ENCODE measurements around the gene CRY1. TPM values are rescaled to one million over a fixed set of nuclear protein-coding genes. Genes with fewer than 3 reads are reported as not detected.
A peak's percentile ranks its signal among the peaks of the same experiment; 100 is the strongest.

CRY1 gene
- total RNA-seq, 2 experiments from 2014 or later = 70.7 to 77.4 TPM

DNA sequence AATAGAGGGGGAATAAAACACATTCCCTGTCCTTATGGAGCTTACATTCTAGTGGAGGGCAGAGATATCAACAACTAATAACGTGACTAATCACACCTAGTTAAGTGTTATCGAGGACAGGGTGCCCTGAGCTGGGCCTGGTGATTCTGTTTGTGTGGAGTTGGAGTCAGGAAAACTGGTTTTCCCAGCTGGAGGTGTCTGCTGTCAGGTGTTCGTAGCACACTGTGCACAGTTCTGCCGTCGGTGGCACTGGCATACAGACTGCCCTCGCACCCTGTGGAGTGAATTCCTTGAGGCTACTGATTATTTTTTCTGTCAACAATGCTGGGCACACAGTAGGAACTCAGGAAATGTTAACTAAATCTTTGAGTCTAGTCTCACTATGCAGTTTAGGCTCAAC, 105.5 kb downstream of the CRY1 start:
- ChIA-PET CTCF (interaction anchor here (0.9 to 1.2 kb wide), 3 partner anchors 9 to 117 kb away, joined by 3 to 4 read pairs (median 4); no protein-coding TSS in a partner anchor), POLR2A (interaction anchor here (0.5 to 2.8 kb wide), 3 partner anchors 32 to 40 kb away, joined by 4 to 26 read pairs (median 4); partner anchors contain the start of gene TMEM263)
- no peak for ATAC-seq (ENCODE audit: poor library complexity)
- Mint-ChIP-seq H3K36me3 (ENCODE audit: low read depth) (peaks cover 13% of the 10 kb centered on the region), H3K4me3 (peak overlapping the region; percentile 97), H3K9me3 (no peaks in the 10 kb centered on the region), H3K4me1 (ENCODE audit: low read depth) (peaks cover 47% of the 10 kb centered on the region), H3K27me3 (no peaks in the 10 kb centered on the region), H3K27ac (peak overlapping the region; percentile 78)
- Histone ChIP-seq H3K27me3 (ENCODE audit: control insufficient read depth in 1 of 2, insufficient read depth in 2 of 2, low read length in 2 of 2) (no peaks in the 10 kb centered on the region), H3K4me3 (ENCODE audit: low read length) (no peak overlapping the region), H3K4me1 (ENCODE audit: insufficient read depth, low read length) (peaks cover 27% of the 10 kb centered on the region), H3K9me3 (ENCODE audit: control insufficient read depth in 1 of 2, insufficient read depth in 1 of 2, low read length in 2 of 2) (no peaks in the 10 kb centered on the region), H3K36me3 (ENCODE audit: insufficient read depth, low read length) (no peaks in the 10 kb centered on the region), H3K27ac (ENCODE audit: low read depth in 1 of 2, low read length in 2 of 2) (no peak overlapping the region)
- no peak for DNase-seq
- intact Hi-C loops (cut with DNase I, micrococcal nuclease) = loop anchor here (1.0 to 10.0 kb wide), 3 partner anchors 31 to 767 kb away; no protein-coding TSS in a partner anchor
- TF ChIP-seq, protein P1, sequence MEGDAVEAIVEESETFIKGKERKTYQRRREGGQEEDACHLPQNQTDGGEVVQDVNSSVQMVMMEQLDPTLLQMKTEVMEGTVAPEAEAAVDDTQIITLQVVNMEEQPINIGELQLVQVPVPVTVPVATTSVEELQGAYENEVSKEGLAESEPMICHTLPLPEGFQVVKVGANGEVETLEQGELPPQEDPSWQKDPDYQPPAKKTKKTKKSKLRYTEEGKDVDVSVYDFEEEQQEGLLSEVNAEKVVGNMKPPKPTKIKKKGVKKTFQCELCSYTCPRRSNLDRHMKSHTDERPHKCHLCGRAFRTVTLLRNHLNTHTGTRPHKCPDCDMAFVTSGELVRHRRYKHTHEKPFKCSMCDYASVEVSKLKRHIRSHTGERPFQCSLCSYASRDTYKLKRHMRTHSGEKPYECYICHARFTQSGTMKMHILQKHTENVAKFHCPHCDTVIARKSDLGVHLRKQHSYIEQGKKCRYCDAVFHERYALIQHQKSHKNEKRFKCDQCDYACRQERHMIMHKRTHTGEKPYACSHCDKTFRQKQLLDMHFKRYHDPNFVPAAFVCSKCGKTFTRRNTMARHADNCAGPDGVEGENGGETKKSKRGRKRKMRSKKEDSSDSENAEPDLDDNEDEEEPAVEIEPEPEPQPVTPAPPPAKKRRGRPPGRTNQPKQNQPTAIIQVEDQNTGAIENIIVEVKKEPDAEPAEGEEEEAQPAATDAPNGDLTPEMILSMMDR (IDR thresholded peaks at IDR 0.05) = no peak

DNA sequence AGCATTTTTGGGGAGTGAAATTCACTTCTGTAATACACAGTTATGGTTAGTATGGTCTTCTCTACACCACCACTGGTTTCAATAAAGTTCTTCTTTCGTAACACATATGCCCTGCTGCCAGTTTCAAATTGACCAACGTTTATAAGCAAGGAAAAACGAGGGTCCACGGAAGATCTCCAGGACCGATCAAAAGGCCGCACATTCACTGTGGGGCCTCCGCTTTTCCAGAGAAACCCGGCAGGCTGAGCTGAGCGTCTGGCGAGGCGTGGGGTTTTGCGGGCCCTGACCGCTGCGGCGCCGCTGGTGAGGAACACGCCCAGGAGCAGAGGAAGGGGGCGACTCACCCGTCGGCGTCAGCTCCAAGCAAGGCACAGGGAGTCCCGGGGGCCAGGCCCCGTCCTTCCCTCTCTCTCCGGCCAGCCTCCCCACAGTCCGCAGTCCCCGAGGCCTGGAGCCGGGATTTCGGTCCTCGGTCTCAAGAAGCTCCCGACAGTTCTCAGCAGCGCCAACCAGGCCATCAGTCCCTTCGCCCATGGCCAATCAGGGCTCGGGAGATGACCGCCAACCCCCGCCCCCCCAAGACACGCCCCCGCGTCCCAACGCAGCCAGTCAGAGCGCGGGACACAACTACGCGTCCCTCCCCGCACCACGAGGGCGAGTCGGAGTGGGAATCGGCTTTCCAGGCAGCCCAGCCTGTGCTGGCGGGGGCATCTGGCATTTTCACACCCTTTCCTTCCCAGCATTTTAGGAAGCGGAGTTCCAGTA, 106.5 kb downstream of the CRY1 start, which contains the start of gene MTERF2:
TSS of gene MTERF2 (minus strand) at position 522 of the 765 bp plus-strand sequence. CDS start 8,432 bp downstream, outside the sequence.
- intact Hi-C loops (cut with DNase I, micrococcal nuclease) = loop anchor here (1.0 to 10.0 kb wide), 3 partner anchors 30 to 768 kb away; no protein-coding TSS in a partner anchor
- no peaks in the 10 kb centered on the region for H3K36me3 ChIP-seq (ENCODE audit: insufficient read depth, low read length)
- H3K4me1 Mint-ChIP-seq (ENCODE audit: low read depth) = peaks cover 50% of the 10 kb centered on the region
- H3K4me3 ChIP-seq (ENCODE audit: low read length) = peak within 1 kb of the TSS; percentile 87
- peak within 1 kb of the TSS; percentile 97 for H3K4me3 Mint-ChIP-seq
- no peaks in the 10 kb centered on the region for H3K9me3 Mint-ChIP-seq
- peak within 1 kb of the TSS in 1 of 2 donors; percentile 41 for H3K27ac ChIP-seq (ENCODE audit: low read depth in 1 of 2, low read length in 2 of 2)
- ATAC-seq (ENCODE audit: poor library complexity) (peak; percentile 94), DNase-seq (peak; percentile 61 to 91 (median 71))
- peaks cover 27% of the 10 kb centered on the region for H3K4me1 ChIP-seq (ENCODE audit: insufficient read depth, low read length)
- ChIA-PET CTCF (interaction anchor here (1.2 to 2.0 kb wide), 3 partner anchors 8 to 33 kb away, joined by 3 to 5 read pairs (median 3); partner anchors contain the start of gene TMEM263), POLR2A (interaction anchor here (0.5 to 2.8 kb wide), 7 partner anchors 29 to 685 kb away, joined by 3 to 26 read pairs (median 3); partner anchors contain the start of gene TMEM263)
- no peaks in the 10 kb centered on the region for H3K9me3 ChIP-seq (ENCODE audit: control insufficient read depth in 1 of 2, insufficient read depth in 1 of 2, low read length in 2 of 2)
- H3K36me3 Mint-ChIP-seq (ENCODE audit: low read depth) = peaks cover 13% of the 10 kb centered on the region
- no peaks in the 10 kb centered on the region for H3K27me3 ChIP-seq (ENCODE audit: control insufficient read depth in 1 of 2, insufficient read depth in 2 of 2, low read length in 2 of 2)
- TF ChIP-seq, protein P1 (IDR thresholded peaks at IDR 0.05) = no peak
- H3K27me3 Mint-ChIP-seq = no peaks in the 10 kb centered on the region
- peak within 1 kb of the TSS; percentile 78 for H3K27ac Mint-ChIP-seq

DNA sequence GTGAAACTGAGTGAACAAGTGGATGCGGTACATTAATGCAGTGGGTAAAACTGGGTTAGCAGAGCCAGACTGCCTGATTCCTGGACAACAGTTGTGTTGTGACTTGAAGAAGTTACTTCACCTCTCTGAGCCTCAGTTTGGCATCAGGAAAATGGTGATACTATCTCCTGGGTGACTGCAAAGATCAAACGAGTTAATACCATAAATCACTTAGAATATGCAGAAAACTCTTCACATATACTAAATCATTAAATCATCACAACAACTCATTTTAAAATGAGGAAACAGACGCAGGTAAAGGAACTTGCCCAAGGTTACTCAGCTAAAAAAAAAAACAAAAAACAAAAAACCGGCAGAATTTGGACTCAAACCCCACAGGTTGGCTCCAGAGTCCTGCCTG, 107.2 kb downstream of the CRY1 start:
- H3K4me1 ChIP-seq (ENCODE audit: insufficient read depth, low read length) = peaks cover 27% of the 10 kb centered on the region
- TF ChIP-seq, protein P1 (IDR thresholded peaks at IDR 0.05) = no peak
- Mint-ChIP-seq H3K36me3 (ENCODE audit: low read depth) (peaks cover 13% of the 10 kb centered on the region), H3K4me3 (peak overlapping the region; percentile 97), H3K27ac (peak overlapping the region; percentile 78), H3K9me3 (no peaks in the 10 kb centered on the region), H3K4me1 (ENCODE audit: low read depth) (peaks cover 51% of the 10 kb centered on the region), H3K27me3 (no peaks in the 10 kb centered on the region)
- H3K27me3 ChIP-seq (ENCODE audit: control insufficient read depth in 1 of 2, insufficient read depth in 2 of 2, low read length in 2 of 2) = no peaks in the 10 kb centered on the region
- H3K9me3 ChIP-seq (ENCODE audit: control insufficient read depth in 1 of 2, insufficient read depth in 1 of 2, low read length in 2 of 2) = no peaks in the 10 kb centered on the region
- no peaks in the 10 kb centered on the region for H3K36me3 ChIP-seq (ENCODE audit: insufficient read depth, low read length)
- ChIA-PET POLR2A (interaction anchor here (1.1 to 2.8 kb wide), 4 partner anchors 30 to 685 kb away, joined by 3 to 26 read pairs (median 4); partner anchors contain the start of gene TMEM263), CTCF (interaction anchor here (1.3 to 2.0 kb wide), 2 partner anchors 30 to 34 kb away, joined by 3 to 5 read pairs; partner anchors contain the start of gene TMEM263)
- H3K27ac ChIP-seq (ENCODE audit: low read depth in 1 of 2, low read length in 2 of 2) = no peak overlapping the region
- ATAC-seq (ENCODE audit: poor library complexity) = no peak
- intact Hi-C loops (cut with DNase I, micrococcal nuclease) = loop anchor here (2.0 to 10.0 kb wide), 2 partner anchors 29 to 769 kb away; no protein-coding TSS in a partner anchor
- peak overlapping the region; percentile 87 for H3K4me3 ChIP-seq (ENCODE audit: low read length)
- no peak for DNase-seq

All from CD4-positive, alpha-beta T cell (primary cell).